Kidney (tissue), 14 donors: ENCODE data around the gene YWHAE. TPM values are rescaled to one million over a fixed set of nuclear protein-coding genes. Genes with fewer than 3 reads are reported as not detected.

Experiments used
- DNase-seq, 5 donors: peaks; one replicate each; pipeline ENCODE4 v3.0.0-alpha.2; 2013 to 2020
- FAIRE-seq: peaks from 2 replicates; lab custom pipeline; 2012; peaks lifted over from hg19 to GRCh38; lab: Jason Lieb, UNC
- H3K27ac ChIP-seq, 2 donors: one replicate each; pipeline ENCODE4 v1.7.0; 2013; ENCODE audit warnings: low read depth in 2 of 2, low read length in 2 of 2, inconsistent platforms in 1 of 2
- H3K27me3 ChIP-seq: one replicate; pipeline ENCODE4 v1.7.1; 2013; ENCODE audit warnings: low read length, inconsistent platforms; ENCODE audit not compliant: control insufficient read depth, insufficient read depth
- H3K36me3 ChIP-seq, 3 donors: one replicate each; pipeline versions ENCODE4 v1.7.0 to v1.7.1; 2013; ENCODE audit warnings: low read length in 3 of 3, control low read depth in 1 of 3, inconsistent platforms in 1 of 3; ENCODE audit not compliant: insufficient read depth in 3 of 3, control insufficient read depth in 2 of 3
- H3K4me1 ChIP-seq, 3 donors: one replicate each; pipeline versions ENCODE4 v1.7.0 to v1.7.1; 2013; ENCODE audit warnings: low read length in 3 of 3, inconsistent platforms in 1 of 3, low read depth in 1 of 3; ENCODE audit not compliant: control insufficient read depth in 2 of 3, insufficient read depth in 2 of 3
- H3K4me3 ChIP-seq, 3 donors: one replicate each; pipeline versions ENCODE4 v1.7.0 to v1.8.1; 2013; ENCODE audit warnings: low read length in 3 of 3, control low read depth in 1 of 3, inconsistent platforms in 1 of 3
- H3K9ac ChIP-seq, 3 donors: one replicate each; pipeline versions ENCODE4 v1.7.0 to v1.7.1; 2013; ENCODE audit warnings: low read length in 3 of 3, control low read depth in 1 of 3, inconsistent platforms in 1 of 3
- H3K9me3 ChIP-seq, 3 donors: one replicate each; pipeline versions ENCODE4 v1.7.0 to v1.7.1; 2013; ENCODE audit warnings: low read length in 3 of 3, control low read depth in 1 of 3, inconsistent platforms in 1 of 3; ENCODE audit not compliant: control insufficient read depth in 2 of 3, insufficient read depth in 1 of 3
- CTCF ChIP-seq: IDR thresholded peaks from 3 replicates; pipeline ENCODE4 v1.5.1; 2012; ENCODE audit warnings: mild to moderate bottlenecking, moderate library complexity, borderline replicate concordance; ENCODE audit not compliant: insufficient read depth; ENCODE audit errors: extremely low read depth
- intact Hi-C: fragments of 100-400 bp; cut with DNase I; formaldehyde crosslinking; loops from one replicate; pipeline ENCODE4 v1.11.1; 2022
- polyA plus RNA-seq: library from polyadenylated mRNA; stranded (reverse); fragments of 350-450 nt; fragmentation: Illumina TruSeq; extraction: RNeasy Lipid Tissue Mini Kit (QIAGEN cat#74804); gene quantifications from one replicate; pipeline ENCODE4 v1.2.3, GENCODE V29; 2014; ENCODE audit warnings: low read depth, low replicate concordance; ENCODE audit not compliant: insufficient read depth
- total RNA-seq: library from RNA; stranded (reverse); fragmentation: NEBNext Ultra II Directional; extraction: Animal tissue kit (Norgen Biotek cat#: 25700); gene quantifications from one replicate; pipeline ENCODE4 v1.2.1, GENCODE V29; 2021
- donor health status: control.
- donor health status: control.
- donor health status: control.
- donor health status: control.
- donor health status: control.
- donor health status: DM: yes; HTN: yes; CAD: no.
- donor health status: Normal renal cell carcinoma (clear cell type).

Gene YWHAE
- total and polyA plus RNA-seq, 2 donors from 2014 or later: 495 to 591 TPM

GRCh38 chr17:1373707-1374237 is 26.2 kb downstream of the YWHAE start:
- Histone ChIP-seq H3K36me3 (no peaks in the 10 kb centered on the region), H3K9me3 (no peaks in the 10 kb centered on the region), H3K27ac (peak overlapping the region in 1 of 2 donors; percentile 60), H3K9ac (peak overlapping the region in 1 of 3 donors; percentile 1), H3K4me1 (peaks cover 4 to 74% (median 44%) of the 10 kb centered on the region in 3 donors), H3K27me3 (no peaks in the 10 kb centered on the region), H3K4me3 (peak overlapping the region in 1 of 3 donors; percentile 24)
- DNase-seq (no peak), FAIRE-seq (no peak)
- TF ChIP-seq CTCF: no peak
- intact Hi-C loops: no loop called here

DNA sequence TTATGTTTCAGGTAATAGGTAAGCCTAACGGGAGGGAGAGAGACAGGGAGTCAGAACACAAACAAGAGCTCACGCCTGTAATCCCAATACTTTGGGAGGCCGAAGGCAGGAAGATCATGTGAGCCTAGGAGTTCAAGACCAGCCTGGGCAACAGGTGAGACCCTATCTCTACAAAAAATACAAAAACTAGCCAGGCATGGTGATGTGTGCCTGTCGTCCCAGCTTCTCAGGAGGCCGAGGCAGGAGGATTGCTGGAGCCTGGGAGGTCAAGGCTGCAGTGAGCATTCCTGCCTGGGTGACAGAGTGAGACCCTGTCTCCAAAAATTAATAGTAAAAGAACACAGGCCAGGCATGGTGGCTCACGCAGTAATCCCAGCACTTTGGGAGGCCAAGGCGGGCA is 27.4 kb downstream of the YWHAE start:
- DNase-seq (peak in 1 of 5 donors; percentile 5), FAIRE-seq (no peak)
- TF ChIP-seq CTCF: no peak
- peaks cover 4 to 65% (median 44%) of the 10 kb centered on the region in 3 donors for H3K4me1 ChIP-seq
- no peaks in the 10 kb centered on the region for H3K9me3 ChIP-seq
- H3K27ac ChIP-seq: no peak overlapping the region
- no peaks in the 10 kb centered on the region for H3K36me3 ChIP-seq
- no peaks in the 10 kb centered on the region for H3K27me3 ChIP-seq
- no peak overlapping the region for H3K4me3 ChIP-seq
- H3K9ac ChIP-seq: no peak overlapping the region
- intact Hi-C loops: no loop called here

DNA sequence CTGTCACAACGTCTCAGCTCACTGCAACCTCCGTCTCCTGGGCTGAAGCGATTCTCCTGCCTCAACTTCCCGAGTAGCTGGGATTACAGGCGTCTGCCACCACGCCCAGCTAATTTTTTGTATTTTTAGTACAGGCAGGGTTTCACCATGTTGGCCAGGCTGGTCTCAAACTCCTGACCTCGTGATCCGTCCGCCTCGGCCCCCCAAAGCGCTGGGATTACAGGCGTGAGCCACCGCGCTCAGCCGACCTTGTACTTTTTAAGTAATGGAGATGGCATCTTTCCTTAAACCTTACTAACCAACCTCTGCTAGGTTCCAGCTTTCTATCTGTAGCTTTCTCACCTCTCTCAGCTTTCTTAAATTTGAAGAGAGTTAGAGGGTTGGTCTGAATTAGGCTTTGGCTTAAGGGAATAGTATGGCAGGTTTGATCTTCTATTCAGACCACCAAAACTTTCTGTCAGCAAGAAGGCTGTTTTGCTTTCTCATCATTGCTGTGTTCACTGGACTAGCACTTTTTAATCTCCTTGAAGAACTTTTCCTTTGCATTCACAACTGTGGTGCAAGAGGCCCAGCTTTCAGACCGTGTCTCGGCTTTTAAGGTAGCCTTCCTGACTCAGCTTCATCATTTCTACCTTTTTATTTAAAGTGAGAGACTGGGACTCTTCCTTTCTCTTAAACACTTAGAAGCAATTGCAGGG is 28.0 kb downstream of the YWHAE start:
- FAIRE-seq: no peak

More for the DNA sequence above, 28.0 kb downstream of the YWHAE start:
- H3K36me3 ChIP-seq: no peaks in the 10 kb centered on the region
- peaks cover 4 to 60% (median 42%) of the 10 kb centered on the region in 3 donors for H3K4me1 ChIP-seq
- no peaks in the 10 kb centered on the region for H3K27me3 ChIP-seq
- H3K27ac ChIP-seq: no peak overlapping the region
- TF ChIP-seq CTCF: no peak
- no peak overlapping the region for H3K4me3 ChIP-seq
- H3K9ac ChIP-seq: no peak overlapping the region
- H3K9me3 ChIP-seq: no peaks in the 10 kb centered on the region
- DNase-seq: peak in 1 of 5 donors; percentile 26
- intact Hi-C loops: no loop called here
